Stimulated activated CD8-positive, alpha-beta memory T cell treated with anti-CD3 and anti-CD28 coated beads, Interleukin-12 subunit alpha, Interleukin-12 subunit beta, amount 100 ng/mL, for 1 hour (primary cell): ENCODE measurements around the gene TMA16.
A peak's percentile ranks its signal among the peaks of the same experiment; 100 is the strongest.
"Not testable (repeated sequence)": the region's sequence is repeated elsewhere in the genome, so short reads cannot be mapped to it uniquely, and the experiment has no call there.

Experiments used
- DNase-seq: peaks from one replicate; pipeline ENCODE4 v3.0.0-alpha.2; 2020; ENCODE audit warnings: low read depth

TMA16 gene

DNA sequence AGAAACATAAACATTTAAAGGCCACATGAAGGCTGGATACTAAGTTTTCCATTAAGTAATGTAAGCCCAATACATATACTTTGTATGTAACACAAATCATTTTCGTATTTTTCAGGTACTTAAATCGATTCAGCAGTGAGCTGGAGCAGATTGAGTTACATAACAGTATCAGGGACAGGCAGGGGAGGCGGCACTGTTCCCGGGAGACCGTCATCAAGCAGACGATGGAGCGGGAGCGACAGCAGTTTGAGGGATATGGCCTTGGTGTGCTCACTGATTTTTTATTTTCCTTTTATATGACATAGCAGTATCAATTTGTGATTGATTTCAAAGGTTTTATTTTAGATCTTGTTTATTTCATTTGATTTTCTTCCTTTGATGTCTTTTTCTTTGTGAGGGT lies 20.7 kb downstream of the TMA16 start:
- DNase-seq: no peak

DNA sequence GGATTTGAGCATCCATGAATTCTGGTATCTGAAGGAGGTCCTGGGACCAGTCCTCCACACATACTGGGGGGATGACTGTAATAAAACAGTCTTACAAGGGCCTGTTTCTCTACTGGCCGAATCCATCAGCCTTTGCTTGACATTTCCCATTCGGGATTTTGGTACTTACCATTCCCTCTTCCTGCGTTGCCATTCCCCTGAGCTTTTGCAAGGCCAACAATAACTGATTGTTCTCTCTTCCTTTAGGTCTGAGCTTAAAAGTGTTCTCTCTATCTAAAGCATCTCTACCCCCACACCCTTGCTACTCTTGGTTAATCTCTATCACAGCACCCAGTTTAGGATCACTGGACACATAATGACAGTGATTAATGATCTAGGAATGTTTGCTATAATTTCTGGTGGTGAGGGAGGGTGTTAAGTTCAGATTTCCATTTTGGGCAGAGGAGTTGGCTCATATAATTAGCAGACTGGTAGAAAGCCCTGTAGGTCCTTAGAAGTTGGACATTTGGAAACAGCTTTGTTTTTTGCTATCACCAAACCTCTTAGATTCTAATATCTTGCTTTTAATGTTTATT lies 29.4 kb downstream of the TMA16 start:
- no peak for DNase-seq

DNA sequence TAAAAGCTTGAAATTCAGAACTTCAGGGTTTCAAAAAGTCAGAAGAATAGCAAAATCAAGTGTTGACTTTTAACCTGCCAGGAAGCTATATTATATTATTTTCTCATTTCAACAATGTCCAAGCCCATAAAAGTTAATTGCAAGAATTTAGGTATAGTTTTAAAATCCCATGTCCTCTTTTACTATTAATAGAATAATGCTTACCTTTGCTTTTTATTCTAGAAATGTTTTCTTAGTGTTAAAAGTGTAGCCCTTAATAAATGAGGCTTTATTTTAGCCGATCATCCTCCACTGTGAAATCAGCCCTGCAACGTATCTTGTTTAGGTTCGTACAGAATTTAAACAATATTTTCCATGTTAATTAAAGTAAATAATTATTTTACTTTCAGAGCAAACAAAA lies 31.5 kb downstream of the TMA16 start:
- DNase-seq: no peak

DNA sequence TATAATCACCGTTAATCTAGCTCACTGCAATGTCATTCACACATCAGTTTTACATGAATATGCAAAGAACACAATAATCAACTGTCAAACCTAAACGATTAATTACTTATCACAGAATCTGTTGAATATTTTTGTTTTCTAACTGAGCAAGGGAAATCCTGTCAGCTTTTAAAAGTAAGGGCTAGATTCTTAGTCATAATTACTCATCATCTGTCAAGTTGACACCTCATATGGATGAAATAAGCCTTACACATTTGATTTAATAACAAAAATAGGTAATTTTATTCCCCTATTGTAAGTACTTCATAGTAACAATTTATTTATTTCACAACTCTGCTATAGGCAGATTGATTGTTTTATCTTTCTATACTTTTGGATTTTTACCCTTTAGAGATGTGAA lies 32.7 kb downstream of the TMA16 start:
- DNase-seq: no peak

DNA sequence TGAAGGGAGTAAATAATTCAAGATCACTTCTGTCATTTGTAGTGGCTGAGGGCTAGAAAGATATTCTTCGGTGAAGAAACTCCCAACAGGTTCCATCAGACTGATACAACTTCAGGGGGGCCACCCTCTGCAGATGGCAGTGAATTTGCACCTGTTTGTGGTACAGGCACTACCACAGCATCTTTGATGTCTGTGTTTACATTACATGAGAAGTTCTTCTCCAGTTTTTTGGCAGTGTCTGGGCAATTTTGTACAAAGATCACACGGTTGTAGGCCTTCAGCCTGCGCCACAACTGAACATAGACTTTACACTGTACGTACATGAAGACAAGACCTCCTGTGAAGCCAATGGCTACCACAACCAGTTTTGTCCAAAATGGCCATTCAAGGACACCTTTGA lies 34.2 kb downstream of the TMA16 start:
- no peak for DNase-seq

DNA sequence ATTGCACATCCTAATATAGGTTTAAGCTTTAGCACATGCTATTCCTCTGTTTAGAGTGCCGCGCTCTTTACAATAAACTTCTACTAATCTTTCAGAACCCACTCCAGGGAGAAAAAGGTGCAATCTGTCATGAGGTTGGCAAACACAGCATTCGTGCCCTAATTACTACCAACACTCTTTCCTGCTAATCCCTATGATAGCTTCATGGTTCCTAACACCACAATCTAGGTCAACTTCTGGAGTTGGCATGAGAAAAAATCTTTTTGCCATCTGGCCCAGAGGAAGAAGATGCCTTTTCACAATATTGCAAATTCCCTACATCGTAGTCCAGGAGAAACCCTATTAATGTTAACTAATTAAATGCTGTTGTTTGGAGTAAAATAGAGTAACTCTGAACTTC lies 39.6 kb downstream of the TMA16 start:
- DNase-seq: no peak

DNA sequence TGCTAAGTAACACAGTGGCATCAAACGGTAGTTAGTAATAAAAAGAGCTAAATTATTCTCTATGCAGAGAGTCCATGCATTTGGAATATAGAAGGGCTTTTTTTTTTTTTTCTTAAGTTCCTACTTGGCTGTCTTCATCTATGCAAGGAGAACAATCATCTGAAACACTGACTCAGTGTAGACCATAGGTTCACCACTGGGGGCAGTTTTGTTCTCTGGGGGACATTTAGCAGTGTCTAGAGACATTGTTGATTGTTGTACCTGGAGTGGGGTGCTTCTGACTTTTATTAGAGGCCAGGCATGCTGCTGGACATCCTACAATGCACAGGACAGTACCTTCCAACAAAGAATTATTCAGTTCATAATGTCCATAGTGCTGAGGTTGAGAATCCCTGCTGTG lies 41.2 kb downstream of the TMA16 start:
- no peak for DNase-seq

DNA sequence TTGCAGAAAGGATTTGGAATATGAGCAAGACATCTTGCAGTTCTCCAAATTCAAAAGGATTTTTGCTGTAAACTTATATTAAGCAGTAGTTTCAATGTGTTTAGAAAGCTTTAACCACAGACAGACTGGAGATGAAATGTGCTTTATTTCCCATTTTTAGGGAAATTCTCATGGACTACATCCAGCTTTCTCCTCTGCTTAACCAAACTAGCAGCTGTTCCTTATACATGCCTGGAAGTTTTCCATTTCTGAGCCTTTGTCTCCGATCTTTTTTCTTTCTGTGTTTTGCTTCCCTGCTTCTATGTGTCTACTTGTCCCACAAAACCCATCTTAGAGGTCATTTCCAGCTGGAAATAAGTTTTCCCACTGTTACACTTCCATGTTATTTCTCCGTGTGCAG lies 41.6 kb downstream of the TMA16 start:
- no peak for DNase-seq

DNA sequence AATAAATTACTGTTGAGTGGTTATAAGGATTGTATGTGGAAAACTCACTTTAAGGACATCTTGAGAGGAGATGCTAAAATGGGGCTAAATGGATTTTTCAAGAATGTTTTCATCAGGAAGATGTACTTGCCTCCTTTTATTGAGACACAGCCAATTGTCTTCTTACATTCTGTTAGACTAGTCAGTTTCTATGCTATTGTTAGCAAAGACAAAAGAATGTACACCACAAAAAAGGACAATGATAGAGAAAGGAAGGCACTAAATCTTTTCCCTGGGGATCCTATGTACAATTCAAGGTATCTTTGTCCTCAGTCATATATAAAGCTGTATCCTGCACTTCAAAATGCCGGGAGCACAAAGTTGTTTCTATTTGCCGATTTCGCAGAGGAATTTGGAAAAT lies 42.6 kb downstream of the TMA16 start:
- DNase-seq: no peak

DNA sequence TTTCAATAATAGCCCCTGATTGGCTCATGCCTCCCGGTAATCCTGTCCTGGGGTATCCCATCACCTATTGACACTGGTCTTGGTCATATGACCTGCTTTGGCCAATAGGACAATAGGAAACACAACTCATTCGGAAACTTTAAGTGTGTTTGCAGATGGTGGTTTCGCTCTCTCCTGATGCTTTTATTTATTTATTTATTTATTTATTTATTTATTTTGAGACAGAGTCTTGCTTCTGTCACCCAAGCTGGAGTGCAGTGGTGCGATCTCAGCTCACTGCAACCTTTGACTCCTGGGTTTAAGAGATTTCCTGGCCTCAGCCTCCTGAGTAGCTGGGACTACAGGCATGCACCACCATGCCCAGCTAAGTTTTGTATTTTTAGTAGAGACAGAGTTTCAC lies 44.3 kb downstream of the TMA16 start:
- not testable (repeated sequence) for DNase-seq

DNA sequence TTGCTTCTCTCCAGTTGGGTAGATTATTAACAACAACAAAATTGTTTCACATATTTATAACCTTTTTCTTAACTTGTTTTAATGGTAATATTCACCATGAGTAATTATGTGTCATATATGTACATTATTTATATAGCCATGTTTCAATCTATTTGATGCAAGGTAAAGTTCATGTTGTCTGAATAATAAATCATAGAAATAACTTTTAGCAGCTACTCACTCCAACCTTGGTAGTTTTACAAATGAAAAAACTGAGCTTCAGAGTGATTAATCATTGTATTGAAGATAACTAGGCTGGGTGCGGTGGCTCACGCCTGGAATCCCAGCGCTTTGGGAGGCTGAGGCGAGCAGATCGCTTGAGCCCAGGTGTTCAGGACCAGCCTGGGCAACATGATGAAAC lies 46.0 kb downstream of the TMA16 start:
- no peak for DNase-seq

DNA sequence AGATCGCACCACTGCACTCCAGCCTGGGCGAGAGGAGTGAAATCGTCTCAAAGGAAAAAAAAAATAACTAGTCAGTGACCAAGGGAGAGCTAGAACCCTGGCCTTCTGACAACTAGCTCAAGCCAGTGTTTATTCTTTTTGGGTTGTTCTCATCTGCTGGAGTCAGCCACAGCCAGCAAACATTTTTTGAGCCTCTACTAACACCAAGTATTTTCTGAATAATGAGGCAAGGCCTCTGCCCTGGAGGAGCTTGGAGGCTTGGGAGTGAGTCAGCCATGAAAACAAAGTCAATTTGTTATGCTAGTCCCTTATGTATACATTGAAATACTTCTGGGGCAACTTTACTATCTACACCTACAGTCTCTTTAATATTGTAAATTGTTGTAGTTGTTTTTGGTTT lies 46.5 kb downstream of the TMA16 start:
- DNase-seq: no peak

DNA sequence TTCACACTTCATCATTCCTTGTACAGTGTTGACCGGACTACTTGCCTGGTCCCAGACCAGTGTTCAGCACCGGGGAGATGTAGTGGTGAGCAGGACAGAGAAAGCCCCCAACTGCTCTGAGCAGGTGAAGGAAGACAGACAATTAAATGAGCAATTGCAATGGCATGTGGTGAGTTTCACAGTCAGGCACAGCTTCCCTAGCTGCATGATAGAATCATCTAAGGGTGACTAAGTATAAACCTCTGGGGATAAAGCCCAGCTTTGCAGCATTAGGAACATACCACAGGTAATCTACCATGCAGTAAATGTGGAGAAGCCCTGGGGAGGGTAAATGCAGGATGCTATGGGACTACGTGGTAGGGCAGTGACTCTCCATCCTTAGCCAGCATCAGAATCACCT lies 47.8 kb downstream of the TMA16 start:
- no peak for DNase-seq

DNA sequence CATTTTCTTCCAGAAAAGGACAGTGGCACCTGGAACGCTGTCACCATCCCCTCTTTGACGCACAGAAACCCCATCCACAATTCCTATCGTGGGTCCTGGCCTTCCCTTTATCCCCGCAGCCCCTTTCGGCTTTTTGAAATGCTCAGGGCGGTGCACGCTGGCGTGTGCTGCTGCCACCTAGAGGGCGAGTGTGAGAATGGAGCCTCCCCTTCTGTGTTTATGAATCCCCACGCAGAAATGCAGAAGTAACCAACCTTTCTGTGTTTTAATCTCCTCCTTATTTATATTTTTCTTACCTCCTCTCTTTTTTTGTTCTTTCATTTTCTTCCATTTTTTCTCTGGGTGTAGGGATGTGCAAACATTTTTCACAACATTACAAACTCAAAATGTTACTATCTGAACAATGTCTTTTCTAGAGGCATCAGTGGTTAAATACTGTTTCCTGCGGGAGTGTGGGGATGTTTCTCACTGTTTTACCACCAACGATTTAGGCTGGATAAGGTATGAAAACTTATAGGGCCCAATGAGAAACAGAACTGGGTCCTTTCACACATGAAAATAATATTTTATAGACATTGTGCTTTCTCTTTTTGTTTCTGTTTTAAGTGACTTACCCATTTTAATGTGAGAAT lies 50.0 kb downstream of the TMA16 start:
- peak; percentile 33 for DNase-seq

DNA sequence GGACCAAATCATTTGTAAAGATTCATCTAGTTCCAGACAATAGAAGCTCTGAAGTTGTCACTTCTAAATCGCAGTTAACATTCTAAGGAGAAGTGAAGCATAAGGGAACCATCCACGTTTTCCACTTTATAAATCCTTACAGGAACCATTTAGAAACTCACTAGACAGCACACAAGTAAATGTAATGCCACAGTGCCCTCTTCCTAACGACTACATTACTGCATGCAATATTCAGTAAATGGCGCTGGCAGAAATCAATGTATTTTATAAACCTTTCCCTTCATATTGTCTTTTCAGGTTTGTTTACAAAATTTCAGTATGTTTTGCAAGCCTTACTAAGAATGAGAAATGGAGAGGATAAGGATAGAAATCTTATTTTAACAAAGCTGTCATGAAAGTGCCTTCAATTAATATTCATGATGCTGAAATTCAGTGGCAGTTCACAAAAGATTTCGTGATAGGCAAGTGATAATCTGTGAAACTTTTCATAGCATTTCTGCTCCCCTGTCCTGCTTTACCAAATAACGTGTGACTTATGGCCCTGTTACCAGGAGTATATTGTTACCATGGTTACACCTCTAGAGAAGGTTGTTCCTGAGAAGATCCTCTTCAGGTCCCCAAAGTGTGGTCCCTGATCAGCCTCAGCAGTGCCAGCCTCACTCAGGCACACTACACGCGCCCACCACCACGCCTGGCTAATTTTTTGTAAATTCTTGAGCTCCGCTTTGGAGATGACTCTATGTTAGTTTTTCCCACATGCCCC lies 54.2 kb downstream of the TMA16 start:
- no peak for DNase-seq

DNA sequence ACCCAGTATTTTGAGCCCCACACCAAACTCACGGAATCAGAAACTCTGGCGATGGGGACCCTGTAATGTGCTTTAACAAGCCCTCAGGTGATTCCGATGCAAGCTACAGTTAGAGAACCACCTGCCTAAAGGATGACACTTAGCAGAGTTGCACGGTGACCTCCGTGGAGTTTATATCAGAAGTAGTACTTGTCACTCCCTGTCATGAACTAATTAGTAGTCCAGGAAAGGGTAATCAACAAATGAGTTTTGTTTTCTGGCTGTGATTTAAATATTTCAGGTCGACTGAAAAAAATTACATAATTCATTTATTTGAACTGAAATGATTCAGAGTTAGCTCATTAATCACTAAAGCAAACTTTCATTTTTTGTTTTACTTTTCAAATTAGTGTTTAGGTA lies 56.4 kb downstream of the TMA16 start:
- no peak for DNase-seq

DNA sequence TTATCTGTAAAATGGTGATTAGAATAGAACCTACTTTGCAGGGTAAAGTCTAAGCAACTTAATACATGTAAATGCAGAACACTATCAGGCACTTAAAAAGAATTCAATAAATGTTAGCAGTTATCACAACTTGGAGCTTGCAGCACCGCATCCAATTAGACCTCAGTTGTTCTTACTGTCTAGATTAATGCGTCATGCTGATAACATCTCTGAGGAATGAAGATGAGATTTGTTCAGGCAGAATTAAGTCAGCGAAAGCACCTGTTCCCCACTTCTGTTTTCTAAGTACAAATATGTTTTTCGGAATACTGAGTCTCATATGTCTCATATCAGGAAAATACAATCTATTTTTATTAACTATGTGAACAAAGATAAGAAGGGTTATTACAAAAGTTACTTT lies 58.7 kb downstream of the TMA16 start:
- DNase-seq: no peak

DNA sequence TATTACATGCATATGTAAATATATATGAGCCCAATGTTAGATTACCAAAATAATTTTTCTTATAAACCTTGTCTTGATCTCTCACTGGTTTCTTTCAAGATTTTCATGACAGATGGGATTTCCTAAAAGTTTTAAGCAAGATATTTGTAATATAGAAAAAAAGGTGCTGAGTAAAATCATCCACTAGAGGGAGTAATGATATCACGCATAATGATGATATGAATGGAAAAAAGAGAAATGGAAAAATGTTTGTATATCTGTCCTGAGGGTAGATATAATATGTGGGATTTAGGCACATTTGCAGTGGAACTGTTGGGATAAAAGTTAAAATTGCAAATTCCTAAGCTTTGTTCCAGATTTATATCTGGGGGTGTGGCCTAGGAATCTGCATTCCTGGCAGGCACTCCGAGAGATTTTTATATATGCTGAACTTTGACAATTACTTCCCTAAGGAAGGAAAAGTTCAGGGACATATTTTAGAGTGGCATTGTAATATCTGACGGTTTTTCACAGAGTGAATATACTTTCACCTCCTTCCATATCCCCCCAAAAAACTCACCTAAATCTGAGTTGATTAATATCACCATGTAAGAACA lies 60.5 kb downstream of the TMA16 start:
- no peak for DNase-seq

DNA sequence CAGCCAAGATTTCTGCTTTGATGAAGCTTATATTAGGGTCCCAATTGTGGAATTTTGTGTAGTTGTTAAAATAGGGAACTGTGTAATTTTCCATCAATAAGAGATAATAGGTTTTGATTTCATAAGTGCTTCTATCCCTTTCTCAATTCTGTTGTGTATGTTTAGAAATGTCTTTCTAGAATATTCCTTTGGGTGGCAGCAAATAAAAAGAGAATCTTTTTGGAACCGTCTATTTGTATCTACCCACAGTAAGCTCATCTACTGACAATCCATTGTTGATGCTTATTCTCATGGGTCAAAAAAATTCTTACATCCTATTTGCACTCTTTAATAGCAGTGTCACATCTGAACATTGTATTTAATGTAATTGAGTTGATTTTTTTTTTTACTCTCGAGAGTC lies 61.7 kb downstream of the TMA16 start:
- DNase-seq: no peak

DNA sequence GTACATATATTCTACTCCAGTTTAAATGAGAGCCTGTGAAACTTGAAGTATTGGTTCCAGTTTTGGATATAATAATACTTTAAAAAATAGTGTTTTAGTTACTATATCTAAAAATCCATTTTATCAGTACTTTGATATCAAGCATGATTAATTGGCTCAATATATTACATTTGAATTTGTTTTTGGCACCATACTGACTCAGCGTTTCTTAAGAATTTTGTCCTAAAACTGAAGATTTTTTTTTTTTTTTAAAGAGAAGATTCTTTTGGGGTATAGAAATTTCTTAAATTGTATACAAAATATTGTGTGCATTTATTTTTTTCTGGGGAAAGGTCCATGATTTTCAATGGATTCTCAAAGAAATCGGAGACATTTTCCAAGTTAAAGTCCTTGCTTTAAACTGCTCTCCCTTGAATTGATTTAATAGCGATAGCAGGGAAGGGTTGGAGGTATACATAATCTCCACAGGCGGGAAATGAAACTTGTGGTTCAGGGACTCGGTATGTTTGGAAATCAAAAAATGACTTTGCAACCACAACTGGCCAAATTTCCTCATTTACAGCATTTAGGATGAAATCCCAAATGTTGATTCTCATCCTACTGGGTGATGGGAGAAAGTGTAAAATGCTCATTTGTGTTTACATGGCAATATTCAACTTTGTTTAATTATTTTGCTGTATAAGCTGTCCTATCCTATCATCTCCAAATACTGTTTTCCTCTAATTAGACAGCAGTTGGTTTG lies 62.3 kb downstream of the TMA16 start:
- DNase-seq: no peak

DNA sequence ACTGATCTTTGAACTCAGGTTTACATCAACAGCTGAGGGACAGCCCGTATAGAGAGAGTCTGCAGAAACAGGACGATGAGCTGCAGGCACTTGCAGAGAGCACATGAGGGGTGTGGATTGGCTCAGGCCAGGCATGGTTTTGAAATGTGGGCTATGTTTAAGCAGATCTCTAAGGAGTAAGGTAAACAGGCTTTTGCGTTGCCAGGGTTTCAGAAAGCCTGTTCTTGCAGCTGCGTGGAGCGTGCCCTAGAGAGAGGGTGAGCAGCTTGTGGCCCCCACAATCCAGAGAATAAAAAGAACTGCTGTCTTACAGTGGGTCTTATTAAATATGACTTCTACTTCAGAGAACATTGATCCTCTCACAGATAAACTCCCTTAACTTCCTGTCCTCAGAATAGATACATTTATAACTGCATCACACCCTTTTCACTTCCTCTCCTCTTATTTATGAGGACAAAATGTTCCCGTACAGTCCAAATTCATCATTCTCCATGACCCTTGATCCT lies 64.1 kb downstream of the TMA16 start:
- no peak for DNase-seq

DNA sequence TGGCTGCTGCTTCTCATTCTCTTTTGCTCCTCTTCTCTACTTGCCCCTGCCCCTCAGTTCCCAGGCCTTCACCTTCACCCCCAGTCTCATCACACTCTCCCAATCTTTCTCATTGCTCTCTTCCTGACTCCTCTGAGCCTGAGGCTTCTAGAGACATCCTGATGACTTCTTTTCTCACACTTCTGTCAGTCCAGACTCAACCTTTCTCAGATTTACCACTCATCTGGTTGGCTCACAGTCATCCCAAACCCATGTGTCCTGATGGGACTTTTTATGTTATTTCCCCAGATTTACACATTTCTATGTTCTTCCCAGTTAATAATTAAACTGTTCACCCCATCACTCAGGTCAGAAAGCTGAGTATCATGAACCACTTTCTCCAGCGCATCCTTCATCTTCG lies 68.0 kb downstream of the TMA16 start:
- DNase-seq: no peak
